PC-9 (cell line): ENCODE data around the gene SMCHD1. TPM values are rescaled to one million over a fixed set of nuclear protein-coding genes. Genes with fewer than 3 reads are reported as not detected.

Experiments
- BruUV-seq: library from RNA; stranded (reverse); fragments of 400-500 nt; replicated peaks from 2 replicates; lab custom pipeline; 2021; lab: Mats Ljungman, UMichigan
- CTCF ChIA-PET: fragments of 300-600 bp; sonication (Branson Sonifier 250); formaldehyde crosslinking; loops from one replicate; lab custom pipeline; 2022; ENCODE audit warnings: antibody characterized with exemption; lab: Charles Lee
- POLR2A ChIA-PET: fragments of 300-600 bp; sonication (Branson Sonifier 250); formaldehyde crosslinking; loops from one replicate; lab custom pipeline; 2022; ENCODE audit warnings: antibody characterized with exemption; ENCODE audit not compliant: unreplicated experiment; lab: Charles Lee
- DNase-seq, 2 experiments: peaks; one replicate each; pipeline versions ENCODE4 v3.0.0 to v3.0.0-alpha.2; 2015 to 2022; ENCODE audit warnings: mixed read lengths in 1 of 2
- H2AFZ ChIP-seq: fragments of 200-600 bp; sonication (generic); 2 replicates; pipeline ENCODE4 v1.8.1; 2017; ENCODE audit warnings: antibody characterized with exemption
- H3F3A ChIP-seq: fragments of 200-600 bp; sonication (generic); 2 replicates; pipeline ENCODE4 v1.8.1; 2017; ENCODE audit warnings: antibody characterized with exemption, mild to moderate bottlenecking, low read depth; ENCODE audit not compliant: insufficient read depth
- H3K27ac ChIP-seq: fragments of 200-600 bp; sonication (generic); 2 replicates; pipeline ENCODE4 v1.6.1; 2016; ENCODE audit warnings: mixed run types
- H3K27me3 ChIP-seq: fragments of 200-600 bp; sonication (generic); 2 replicates; pipeline ENCODE4 v1.6.1; 2016; ENCODE audit warnings: low read depth, mixed run types; ENCODE audit not compliant: insufficient read depth
- H3K36me3 ChIP-seq: fragments of 200-600 bp; sonication (generic); 2 replicates; pipeline ENCODE4 v1.6.1; 2016; ENCODE audit warnings: low read depth, mixed run types
- H3K4me1 ChIP-seq: fragments of 200-600 bp; sonication (generic); replicated peaks from 2 replicates; pipeline ENCODE4 v1.6.1; 2016; ENCODE audit warnings: mixed run types; ENCODE audit not compliant: insufficient read depth
- H3K4me2 ChIP-seq: fragments of 200-600 bp; sonication (generic); 2 replicates; pipeline ENCODE4 v1.6.1; 2017; ENCODE audit warnings: mixed run types
- H3K4me3 ChIP-seq: fragments of 200-600 bp; sonication (generic); 2 replicates; pipeline ENCODE4 v1.6.1; 2016; ENCODE audit warnings: mixed run types
- H3K79me2 ChIP-seq: fragments of 200-600 bp; sonication (generic); 2 replicates; pipeline ENCODE4 v1.6.1; 2017; ENCODE audit warnings: low read depth, mixed run types
- H3K9me2 ChIP-seq: fragments of 200-600 bp; sonication (generic); 2 replicates; pipeline ENCODE4 v1.8.1; 2017; ENCODE audit warnings: mild to moderate bottlenecking; ENCODE audit not compliant: insufficient read depth
- H3K9me3 ChIP-seq: fragments of 200-600 bp; sonication (generic); 2 replicates; pipeline ENCODE4 v1.8.1; 2016; ENCODE audit warnings: low read depth; ENCODE audit not compliant: insufficient read depth
- H4K20me1 ChIP-seq: fragments of 200-600 bp; sonication (generic); 2 replicates; pipeline ENCODE4 v1.8.1; 2017; ENCODE audit not compliant: insufficient read depth
- EZH2 ChIP-seq: fragments of 200-600 bp; sonication (generic); IDR thresholded peaks from 2 replicates; pipeline ENCODE4 v1.8.0; 2017; ENCODE audit warnings: antibody characterized with exemption, low read depth
- intact Hi-C: fragments of 100-400 bp; cut with micrococcal nuclease; formaldehyde crosslinking; loops from one replicate; pipeline ENCODE4 v1.10.0; 2022; ENCODE audit not compliant: unreplicated experiment
- total RNA-seq: library from RNA; stranded (reverse); gene quantifications from 2 replicates; pipeline ENCODE4 v1.2.3, GENCODE V29; 2021
- TF ChIP-seq, protein P1 (sequence below): fragments of 200-600 bp; sonication (generic); conservative IDR thresholded peaks from 2 replicates; pipeline ENCODE4 v1.6.1; 2017; ENCODE audit warnings: mixed run types, antibody characterized with exemption, mild to moderate bottlenecking, moderate library complexity

The SMCHD1 gene
- total RNA-seq, 1 experiment from 2014 or later = 73.7 TPM

DNA sequence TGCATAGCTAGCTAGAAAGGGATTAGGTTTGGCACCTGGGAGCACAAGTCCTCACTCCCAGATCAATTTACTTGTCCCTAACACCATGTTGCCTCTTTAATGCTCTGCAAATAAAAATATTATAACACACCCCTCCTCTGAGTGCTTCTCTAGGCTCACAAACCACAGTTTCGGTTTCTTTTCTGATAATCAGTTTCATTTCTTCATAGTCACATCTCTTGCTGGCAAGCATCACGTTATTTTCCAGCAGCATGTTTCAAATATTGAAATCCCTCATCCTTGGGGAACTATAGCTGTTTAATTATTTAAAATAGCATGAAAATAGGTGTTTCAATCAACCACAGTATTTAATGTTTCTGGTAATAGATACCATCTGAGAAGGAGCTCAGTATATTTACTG, 13.9 kb upstream of the SMCHD1 start:
- H3K27ac ChIP-seq = no peak overlapping the region
- H4K20me1 ChIP-seq = no peaks in the 10 kb centered on the region
- intact Hi-C loops = no loop called here
- H3K9me3 ChIP-seq = no peaks in the 10 kb centered on the region
- H3K79me2 ChIP-seq = no peaks in the 10 kb centered on the region
- H3K36me3 ChIP-seq = no peaks in the 10 kb centered on the region
- DNase-seq = no peak
- POLR2A ChIA-PET = no interaction called here
- CTCF ChIA-PET = interaction anchor here (0.6 kb wide), 1 partner anchor 94 kb away, joined by 3 read pairs; no protein-coding TSS in a partner anchor
- peaks cover 4% of the 10 kb centered on the region; the same call in 1 of the 2 replicates for H3F3A ChIP-seq
- no peaks in the 10 kb centered on the region for H3K27me3 ChIP-seq
- no peak overlapping the region for H3K4me3 ChIP-seq
- H2AFZ ChIP-seq = peak overlapping the region; percentile 46; the same call in 1 of the 2 replicates
- no TSS peak for BruUV-seq
- no peaks in the 10 kb centered on the region for H3K4me1 ChIP-seq
- H3K9me2 ChIP-seq = no peaks in the 10 kb centered on the region
- no peak overlapping the region for H3K4me2 ChIP-seq
- TF ChIP-seq, protein P1, sequence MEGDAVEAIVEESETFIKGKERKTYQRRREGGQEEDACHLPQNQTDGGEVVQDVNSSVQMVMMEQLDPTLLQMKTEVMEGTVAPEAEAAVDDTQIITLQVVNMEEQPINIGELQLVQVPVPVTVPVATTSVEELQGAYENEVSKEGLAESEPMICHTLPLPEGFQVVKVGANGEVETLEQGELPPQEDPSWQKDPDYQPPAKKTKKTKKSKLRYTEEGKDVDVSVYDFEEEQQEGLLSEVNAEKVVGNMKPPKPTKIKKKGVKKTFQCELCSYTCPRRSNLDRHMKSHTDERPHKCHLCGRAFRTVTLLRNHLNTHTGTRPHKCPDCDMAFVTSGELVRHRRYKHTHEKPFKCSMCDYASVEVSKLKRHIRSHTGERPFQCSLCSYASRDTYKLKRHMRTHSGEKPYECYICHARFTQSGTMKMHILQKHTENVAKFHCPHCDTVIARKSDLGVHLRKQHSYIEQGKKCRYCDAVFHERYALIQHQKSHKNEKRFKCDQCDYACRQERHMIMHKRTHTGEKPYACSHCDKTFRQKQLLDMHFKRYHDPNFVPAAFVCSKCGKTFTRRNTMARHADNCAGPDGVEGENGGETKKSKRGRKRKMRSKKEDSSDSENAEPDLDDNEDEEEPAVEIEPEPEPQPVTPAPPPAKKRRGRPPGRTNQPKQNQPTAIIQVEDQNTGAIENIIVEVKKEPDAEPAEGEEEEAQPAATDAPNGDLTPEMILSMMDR = no peak
- TF ChIP-seq EZH2 = no peak

DNA sequence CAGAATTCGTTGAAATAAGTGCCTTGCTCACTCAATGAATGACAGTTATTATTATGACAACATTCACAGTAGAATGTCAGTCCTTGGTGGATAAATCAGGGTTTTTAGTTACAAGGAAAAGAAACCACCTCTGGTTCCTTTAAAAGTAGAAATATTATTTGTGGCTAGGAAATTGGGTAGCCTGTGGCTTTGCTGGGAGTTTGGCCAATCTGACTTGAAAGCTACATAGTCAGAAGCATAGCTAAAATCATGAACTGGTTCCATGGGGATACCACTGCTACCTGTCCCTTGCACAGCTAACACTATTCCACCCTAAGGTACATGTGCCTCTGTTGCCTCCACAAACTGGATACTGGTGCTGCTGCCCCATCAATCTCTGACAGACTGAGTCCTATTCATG, 12.8 kb upstream of the SMCHD1 start:
- H3K36me3 ChIP-seq = no peaks in the 10 kb centered on the region

DNA sequence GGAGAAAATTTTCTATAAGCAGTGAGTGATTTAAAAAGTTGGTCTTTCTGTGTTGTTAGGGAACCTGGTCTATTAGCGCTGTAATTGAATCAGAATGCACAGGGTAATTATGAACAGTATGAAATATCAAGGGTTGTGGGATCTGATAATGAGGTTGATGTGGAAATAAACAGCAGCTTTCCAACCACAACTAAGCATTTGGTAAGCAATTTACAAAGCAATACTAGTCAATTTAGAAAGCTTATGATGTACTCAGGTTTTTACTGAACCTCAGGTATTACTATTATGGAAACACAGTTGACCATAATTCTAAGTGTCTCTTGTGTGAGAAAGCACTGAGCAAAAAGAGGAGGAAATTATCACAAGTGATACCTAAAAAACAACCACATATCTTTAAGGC, 11.0 kb upstream of the SMCHD1 start:
- H3K27me3 ChIP-seq = no peaks in the 10 kb centered on the region
- H3K27ac ChIP-seq = no peak overlapping the region
- H3K9me3 ChIP-seq = no peaks in the 10 kb centered on the region
- H3F3A ChIP-seq = no peaks in the 10 kb centered on the region
- no peak overlapping the region for H2AFZ ChIP-seq
- no TSS peak for BruUV-seq
- CTCF ChIA-PET = no interaction called here
- no peaks in the 10 kb centered on the region for H3K9me2 ChIP-seq
- no peaks in the 10 kb centered on the region for H4K20me1 ChIP-seq
- H3K79me2 ChIP-seq = no peaks in the 10 kb centered on the region
- H3K4me1 ChIP-seq = no peaks in the 10 kb centered on the region; the same call in 1 of the 2 replicates
- H3K4me3 ChIP-seq = no peak overlapping the region
- TF ChIP-seq, protein P1 = no peak
- TF ChIP-seq EZH2 = no peak
- POLR2A ChIA-PET = no interaction called here
- no peak for DNase-seq
- no peaks in the 10 kb centered on the region for H3K36me3 ChIP-seq
- no peak overlapping the region for H3K4me2 ChIP-seq
- intact Hi-C loops = no loop called here

More for the DNA sequence above, 12.8 kb upstream of the SMCHD1 start:
- POLR2A ChIA-PET = no interaction called here
- CTCF ChIA-PET = no interaction called here
- DNase-seq = no peak
- no peaks in the 10 kb centered on the region for H3F3A ChIP-seq
- no peaks in the 10 kb centered on the region for H4K20me1 ChIP-seq
- H3K4me2 ChIP-seq = no peak overlapping the region
- no peak overlapping the region for H3K27ac ChIP-seq
- TF ChIP-seq, protein P1 = no peak
- TF ChIP-seq EZH2 = no peak
- H3K9me3 ChIP-seq = no peaks in the 10 kb centered on the region
- H3K27me3 ChIP-seq = no peaks in the 10 kb centered on the region
- no peak overlapping the region for H3K4me3 ChIP-seq
- no peaks in the 10 kb centered on the region for H3K79me2 ChIP-seq
- no peaks in the 10 kb centered on the region for H3K9me2 ChIP-seq
- no peak overlapping the region for H2AFZ ChIP-seq
- intact Hi-C loops = no loop called here
- no TSS peak for BruUV-seq
- no peaks in the 10 kb centered on the region for H3K4me1 ChIP-seq
